Adrenal gland (tissue), 12 donors: Measurements from ENCODE around the gene MAP2K5. TPM values are rescaled to one million over a fixed set of nuclear protein-coding genes. Genes with fewer than 3 reads are reported as not detected.

Source experiments
- DNase-seq, 7 donors: peaks; one replicate each; pipeline ENCODE4 v3.0.0-alpha.2; 2019 to 2020
- H3K27ac ChIP-seq, 5 donors: fragments of 200-600 bp; sonication (generic) in 4 of 5; 1 replicate in 3 of 5; 2 replicates in 2 of 5; pipeline versions ENCODE4 v1.5.1 to v1.8.0; 2016 to 2020; ENCODE audit warnings: mild to moderate bottlenecking in 1 of 5
- H3K27me3 ChIP-seq: fragments of 200-600 bp; 2 replicates; pipeline ENCODE4 v1.8.0; 2021
- H3K36me3 ChIP-seq, 2 donors: fragments of 200-600 bp; replicated peaks in 1 of 2; 1 replicate in 1 of 2; 2 replicates in 1 of 2; pipeline versions ENCODE4 v1.5.1 to v1.8.0; 2018 to 2022
- H3K4me1 ChIP-seq, 2 donors: fragments of 200-600 bp; replicated peaks in 1 of 2; 1 replicate in 1 of 2; 2 replicates in 1 of 2; pipeline versions ENCODE4 v1.5.1 to v1.8.0; 2018 to 2021
- H3K4me3 ChIP-seq, 4 donors: fragments of 200-600 bp; sonication (generic) in 3 of 4; one replicate each; pipeline ENCODE4 v1.5.1; 2016 to 2018
- H3K9me3 ChIP-seq, 3 donors: fragments of 200-600 bp; sonication (generic) in 1 of 3; replicated peaks in 1 of 3; 1 replicate in 2 of 3; 2 replicates in 1 of 3; pipeline versions ENCODE4 v1.5.1 to v1.8.0; 2016 to 2021
- POLR2A ChIP-seq, 2 donors: fragments of 450-650 bp; IDR thresholded peaks; one replicate each; pipeline ENCODE4 v1.6.1; 2017; ENCODE audit warnings: antibody characterized with exemption in 2 of 2, mild to moderate bottlenecking in 2 of 2, moderate library complexity in 1 of 2
- WGBS, 4 donors: extraction: QIAGEN DNeasy Blood & Tissue Kit in 2 of 4; methylation state at CpG; one replicate each; pipeline versions ENCODE4 v1.1.5 to v1.1.7; 2013 to 2017; 5-methylcytosine and 5-hydroxymethylcytosine counted together
- intact Hi-C, 2 donors: fragments of 100-400 bp; cut with DNase I; formaldehyde crosslinking; loops; one replicate each; pipeline versions ENCODE4 v1.14.1 to v1.15.0; 2022 to 2023
- polyA plus RNA-seq, 3 donors: library from polyadenylated mRNA; stranded (reverse); fragments of 200-250 nt in 2 of 3; fragments of 350-450 nt in 1 of 3; fragmentation: Illumina TruSeq in 1 of 3; extraction: RNeasy Lipid Tissue Mini Kit (QIAGEN cat#74804) in 1 of 3; gene quantifications; one replicate each; pipeline ENCODE4 v1.2.3, GENCODE V29; 2013 to 2014
- total RNA-seq, 9 donors: library from RNA; depleted of rRNA in 4 of 9; stranded (reverse); fragments of >200 nt in 4 of 9; fragments of 120-200 nt in 1 of 9; fragmentation: NEBNext Ultra II Directional in 1 of 9; extraction: Animal tissue kit (Norgen Biotek cat#: 25700) in 1 of 9; gene quantifications; one replicate each; pipeline versions ENCODE4 v1.1.0 to v1.2.4, GENCODE V29; 2013 to 2023
- TF ChIP-seq, protein P1 (sequence below), 6 experiments: fragments of 450-650 bp in 4 of 6; fragments of 200-600 bp in 2 of 6; sonication (generic) in 1 of 6; IDR thresholded peaks; 1 replicate in 5 of 6; 2 replicates in 1 of 6; pipeline versions ENCODE4 v1.5.1 to v1.8.0; 2016 to 2021; ENCODE audit warnings: antibody characterized with exemption in 6 of 6, mild to moderate bottlenecking in 2 of 6, moderate library complexity in 1 of 6
- donor health status: healthy with polysubstance abuse.
- donor health status: Bipolar disorder and iron deficiency.
- donor health status: DM: yes; HTN: yes; CAD: no.
- donor health status: DM: no; HTN: no; CAD: no.
- donor health status: DM: no; HTN: no; CAD: no.
- donor health status: DM: yes; HTN: yes; CAD: no.

The MAP2K5 gene
- total and polyA plus RNA-seq, 12 donors, result 10.3 to 33.8 (median 17.0) TPM

DNA sequence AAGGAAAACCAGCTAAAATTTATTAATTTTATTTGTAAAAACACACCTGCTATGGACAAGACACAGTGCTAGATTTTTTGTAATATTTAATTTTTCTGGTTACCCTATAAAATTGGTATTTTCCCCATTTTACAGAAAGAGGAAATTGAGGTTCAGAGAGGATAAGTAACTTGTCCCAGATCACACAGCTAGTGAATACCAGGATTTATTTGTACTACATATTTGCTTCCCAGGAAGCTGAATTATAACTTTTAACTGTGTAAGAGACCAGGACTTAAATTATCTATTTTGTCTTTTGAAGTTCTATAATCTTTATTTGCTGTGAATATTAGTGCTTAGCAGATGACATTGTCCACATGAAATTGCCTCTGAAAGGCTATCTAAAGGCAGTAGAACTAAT lies 49.7 kb downstream of the MAP2K5 start:
- peaks cover 0 to 20% of the 10 kb centered on the region in 2 donors for H3K4me1 ChIP-seq
- no peaks in the 10 kb centered on the region for H3K9me3 ChIP-seq
- H3K4me3 ChIP-seq, result no peak overlapping the region
- intact Hi-C loops, result no loop called here
- no peaks in the 10 kb centered on the region for H3K27me3 ChIP-seq
- no peak for TF ChIP-seq POLR2A (IDR thresholded peaks at IDR 0.05)
- TF ChIP-seq, protein P1, sequence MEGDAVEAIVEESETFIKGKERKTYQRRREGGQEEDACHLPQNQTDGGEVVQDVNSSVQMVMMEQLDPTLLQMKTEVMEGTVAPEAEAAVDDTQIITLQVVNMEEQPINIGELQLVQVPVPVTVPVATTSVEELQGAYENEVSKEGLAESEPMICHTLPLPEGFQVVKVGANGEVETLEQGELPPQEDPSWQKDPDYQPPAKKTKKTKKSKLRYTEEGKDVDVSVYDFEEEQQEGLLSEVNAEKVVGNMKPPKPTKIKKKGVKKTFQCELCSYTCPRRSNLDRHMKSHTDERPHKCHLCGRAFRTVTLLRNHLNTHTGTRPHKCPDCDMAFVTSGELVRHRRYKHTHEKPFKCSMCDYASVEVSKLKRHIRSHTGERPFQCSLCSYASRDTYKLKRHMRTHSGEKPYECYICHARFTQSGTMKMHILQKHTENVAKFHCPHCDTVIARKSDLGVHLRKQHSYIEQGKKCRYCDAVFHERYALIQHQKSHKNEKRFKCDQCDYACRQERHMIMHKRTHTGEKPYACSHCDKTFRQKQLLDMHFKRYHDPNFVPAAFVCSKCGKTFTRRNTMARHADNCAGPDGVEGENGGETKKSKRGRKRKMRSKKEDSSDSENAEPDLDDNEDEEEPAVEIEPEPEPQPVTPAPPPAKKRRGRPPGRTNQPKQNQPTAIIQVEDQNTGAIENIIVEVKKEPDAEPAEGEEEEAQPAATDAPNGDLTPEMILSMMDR (IDR thresholded peaks at IDR 0.05), result no peak
- H3K36me3 ChIP-seq, result peaks cover 0 to 14% of the 10 kb centered on the region in 2 donors
- DNase-seq, result no peak
- H3K27ac ChIP-seq, result no peak overlapping the region

DNA sequence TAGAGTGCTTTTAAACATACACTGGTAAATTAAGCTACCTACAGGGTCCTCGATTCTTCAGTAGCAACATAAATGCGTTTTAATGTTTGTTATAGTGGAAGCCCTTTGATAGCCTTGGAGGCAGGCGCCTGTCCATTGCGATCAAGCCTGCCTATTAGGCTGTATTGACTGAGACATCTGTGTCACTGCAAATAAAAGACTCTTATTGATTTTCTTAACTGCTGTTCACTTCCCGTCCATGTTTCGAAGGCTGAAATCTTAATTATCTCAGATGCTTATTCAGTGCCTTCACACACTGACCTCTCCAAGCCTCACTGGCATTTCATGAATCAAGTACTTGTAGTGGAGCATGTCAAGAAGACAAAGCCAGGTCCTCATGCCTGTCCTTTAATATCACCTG lies 51.1 kb downstream of the MAP2K5 start:
- Histone ChIP-seq H3K4me1 (peaks cover 0 to 20% of the 10 kb centered on the region in 2 donors), H3K27ac (peak overlapping the region in 1 of 5 donors; percentile 2), H3K4me3 (no peak overlapping the region), H3K9me3 (no peaks in the 10 kb centered on the region), H3K27me3 (no peaks in the 10 kb centered on the region), H3K36me3 (peaks cover 0 to 3% of the 10 kb centered on the region in 2 donors)
- intact Hi-C loops, result no loop called here
- no peak for DNase-seq
- WGBS, 4 donors, result 92 to 97% (median 94%) methylated on average over 6 of the region's 6 CpGs
- no peak for TF ChIP-seq POLR2A (IDR thresholded peaks at IDR 0.05)

DNA sequence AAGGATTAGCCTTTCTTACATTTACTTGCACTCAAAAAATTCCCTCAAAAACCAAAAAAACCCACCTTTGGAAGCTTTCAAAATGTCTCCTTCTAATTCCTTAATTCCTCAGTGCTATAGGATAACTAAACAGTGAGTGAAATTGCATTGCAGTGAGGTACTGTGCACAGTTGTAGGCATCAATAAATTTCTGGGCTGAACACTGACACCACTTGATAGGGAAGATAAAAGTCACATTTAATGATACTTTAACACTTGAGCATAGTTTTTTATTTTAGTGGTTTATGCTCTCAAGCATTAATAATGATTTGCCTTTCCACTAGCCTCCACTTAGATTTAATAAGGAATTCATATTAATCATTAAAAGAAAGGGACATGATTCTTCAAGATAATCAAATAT lies 52.3 kb downstream of the MAP2K5 start:
- Histone ChIP-seq H3K4me3 (no peak overlapping the region), H3K36me3 (no peaks in the 10 kb centered on the region), H3K4me1 (peaks cover 0 to 20% of the 10 kb centered on the region in 2 donors), H3K9me3 (no peaks in the 10 kb centered on the region), H3K27me3 (no peaks in the 10 kb centered on the region), H3K27ac (peak overlapping the region in 1 of 5 donors; percentile 2)
- TF ChIP-seq, protein P1 (IDR thresholded peaks at IDR 0.05), result no peak
- TF ChIP-seq POLR2A (IDR thresholded peaks at IDR 0.05), result no peak
- no peak for DNase-seq
- intact Hi-C loops, result no loop called here

DNA sequence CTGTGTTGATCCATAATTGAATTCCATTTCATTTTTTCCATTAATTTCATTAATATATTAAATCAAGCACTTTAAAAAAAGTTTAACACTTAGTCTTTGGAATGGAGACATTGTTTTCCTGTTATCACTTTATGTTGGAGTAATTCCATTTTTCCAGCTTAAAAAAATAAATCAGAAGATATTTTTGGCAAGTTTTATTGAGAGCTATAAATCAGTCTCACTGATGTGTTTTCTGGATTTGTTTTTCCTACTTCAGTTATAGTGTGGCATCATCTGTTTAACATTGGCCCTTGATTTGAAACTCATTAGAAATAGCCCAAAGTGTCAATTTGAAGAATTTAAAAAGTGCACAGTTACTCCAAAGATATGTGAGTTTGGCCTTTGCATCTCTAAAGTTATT lies 53.1 kb downstream of the MAP2K5 start:
- no peak overlapping the region for H3K27ac ChIP-seq
- H3K4me1 ChIP-seq, result peaks cover 0 to 20% of the 10 kb centered on the region in 2 donors
- no peak for DNase-seq
- TF ChIP-seq POLR2A (IDR thresholded peaks at IDR 0.05), result no peak
- TF ChIP-seq, protein P1 (IDR thresholded peaks at IDR 0.05), result no peak
- H3K9me3 ChIP-seq, result no peaks in the 10 kb centered on the region
- H3K27me3 ChIP-seq, result no peaks in the 10 kb centered on the region
- H3K4me3 ChIP-seq, result no peak overlapping the region
- intact Hi-C loops, result no loop called here
- no peaks in the 10 kb centered on the region for H3K36me3 ChIP-seq

DNA sequence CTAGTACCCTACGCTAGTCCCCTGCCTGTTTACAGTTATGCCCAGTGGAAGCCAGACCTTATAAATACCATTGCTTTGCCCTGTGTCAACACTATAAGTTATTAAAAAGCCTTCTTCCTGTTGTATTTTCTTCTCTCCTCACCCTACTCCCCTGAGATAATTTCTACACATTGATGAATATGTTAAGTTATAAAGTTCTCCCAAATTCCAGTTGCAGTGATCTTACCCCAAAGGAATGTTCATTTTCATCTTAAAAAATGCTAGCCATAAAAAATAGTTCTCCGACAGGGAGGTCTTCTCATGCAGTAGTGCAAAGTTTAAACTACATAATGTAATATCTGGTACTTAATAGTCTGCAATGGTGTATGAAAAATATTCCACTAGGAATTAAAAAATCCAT lies 58.6 kb downstream of the MAP2K5 start:
- H3K27ac ChIP-seq, result no peak overlapping the region
- no peaks in the 10 kb centered on the region for H3K27me3 ChIP-seq
- H3K4me1 ChIP-seq, result no peaks in the 10 kb centered on the region
- no peaks in the 10 kb centered on the region for H3K9me3 ChIP-seq
- 90 to 99% (median 93%) methylated on average over 2 of the region's 2 CpGs for WGBS, 4 donors
- H3K36me3 ChIP-seq, result peaks cover 3 to 6% of the 10 kb centered on the region in 2 donors
- DNase-seq, result no peak
- H3K4me3 ChIP-seq, result no peak overlapping the region
- intact Hi-C loops, result no loop called here
- TF ChIP-seq POLR2A (IDR thresholded peaks at IDR 0.05), result no peak
- TF ChIP-seq, protein P1 (IDR thresholded peaks at IDR 0.05), result no peak
